Neuronal stem cell (in vitro differentiated cells): ENCODE measurements around the gene PCBD2.
"Not testable (repeated sequence)": the region's sequence is repeated elsewhere in the genome, so short reads cannot be mapped to it uniquely, and the experiment has no call there.

Experiments used
- DNase-seq: peaks from one replicate; pipeline ENCODE4 v3.0.0-alpha.2; 2013; ENCODE audit warnings: low spot score
- H2AFZ ChIP-seq: one replicate; pipeline ENCODE4 v1.6.1; 2013; ENCODE audit warnings: mild to moderate bottlenecking, low read length, inconsistent platforms
- H2AK5ac ChIP-seq: 2 replicates; pipeline ENCODE4 v1.6.1; 2013; ENCODE audit warnings: low read depth, mild to moderate bottlenecking, inconsistent platforms, low read length, moderate library complexity, mixed read lengths
- H2BK120ac ChIP-seq: 2 replicates; pipeline ENCODE4 v1.6.1; 2013; ENCODE audit warnings: low read depth, mild to moderate bottlenecking, inconsistent platforms, low read length, moderate library complexity, mixed read lengths
- H2BK12ac ChIP-seq: one replicate; pipeline ENCODE4 v1.6.1; 2013; ENCODE audit warnings: low read length, inconsistent platforms
- H2BK15ac ChIP-seq: 2 replicates; pipeline ENCODE4 v1.6.1; 2013; ENCODE audit warnings: mild to moderate bottlenecking, low read length, inconsistent platforms, mixed read lengths
- H2BK5ac ChIP-seq: one replicate; pipeline ENCODE4 v1.6.1; 2013; ENCODE audit warnings: inconsistent platforms, mild to moderate bottlenecking, low read length, moderate library complexity
- H3K14ac ChIP-seq: one replicate; pipeline ENCODE4 v1.6.1; 2013; ENCODE audit warnings: low read length, inconsistent platforms
- H3K18ac ChIP-seq: 2 replicates; pipeline ENCODE4 v1.6.1; 2013; ENCODE audit warnings: low read length, inconsistent platforms
- H3K23ac ChIP-seq: 2 replicates; pipeline ENCODE4 v1.6.1; 2013; ENCODE audit warnings: low read depth, mild to moderate bottlenecking, mixed read lengths, low read length, inconsistent platforms; ENCODE audit not compliant: poor library complexity
- H3K27ac ChIP-seq: replicated peaks from 3 replicates; pipeline ENCODE4 v1.5.1; 2013; ENCODE audit warnings: low read length, inconsistent platforms
- H3K27me3 ChIP-seq, 3 experiments: 2 replicates each; pipeline ENCODE4 v1.6.1; 2013; ENCODE audit warnings: low read length in 3 of 3, mild to moderate bottlenecking in 2 of 3, inconsistent platforms in 1 of 3, low read depth in 1 of 3, mixed read lengths in 1 of 3, moderate library complexity in 1 of 3; ENCODE audit not compliant: control insufficient read depth in 3 of 3, insufficient read depth in 3 of 3
- H3K36me3 ChIP-seq, 2 donors: replicated peaks in 1 of 2; 2 replicates each; pipeline ENCODE4 v1.6.1; 2013; ENCODE audit warnings: low read length in 2 of 2; ENCODE audit not compliant: control insufficient read depth in 2 of 2, insufficient read depth in 2 of 2
- H3K4ac ChIP-seq: 2 replicates; pipeline ENCODE4 v1.6.1; 2013; ENCODE audit warnings: inconsistent platforms, mild to moderate bottlenecking, low read length, moderate library complexity
- H3K4me1 ChIP-seq, 2 donors: 1 replicate in 1 of 2; 2 replicates in 1 of 2; pipeline ENCODE4 v1.6.1; 2013; ENCODE audit warnings: low read length in 2 of 2, low read depth in 1 of 2; ENCODE audit not compliant: control insufficient read depth in 2 of 2, insufficient read depth in 1 of 2
- H3K4me2 ChIP-seq: one replicate; pipeline ENCODE4 v1.6.1; 2013; ENCODE audit warnings: mild to moderate bottlenecking, low read length, inconsistent platforms; ENCODE audit not compliant: insufficient read depth, poor library complexity, severe bottlenecking
- H3K4me3 ChIP-seq, 2 donors: 2 replicates each; pipeline ENCODE4 v1.5.1; 2013; ENCODE audit warnings: low read length in 2 of 2, mild to moderate bottlenecking in 2 of 2, inconsistent platforms in 1 of 2, moderate library complexity in 1 of 2
- H3K79me1 ChIP-seq: one replicate; pipeline ENCODE4 v1.6.1; 2013; ENCODE audit warnings: low read depth, mild to moderate bottlenecking, inconsistent platforms, low read length, moderate library complexity
- H3K9ac ChIP-seq: one replicate; pipeline ENCODE4 v1.6.1; 2013; ENCODE audit warnings: mild to moderate bottlenecking, low read depth, low read length, inconsistent platforms; ENCODE audit not compliant: poor library complexity
- H3K9me3 ChIP-seq, 2 donors: replicated peaks in 1 of 2; 2 replicates each; pipeline versions ENCODE3 to v1.6.1; 2013; ENCODE audit warnings: low read length in 2 of 2, mild to moderate bottlenecking in 2 of 2, inconsistent platforms in 1 of 2, low read depth in 1 of 2, mixed read lengths in 1 of 2, moderate library complexity in 1 of 2; ENCODE audit not compliant: control insufficient read depth in 2 of 2, insufficient read depth in 1 of 2
- H4K8ac ChIP-seq: one replicate; pipeline ENCODE4 v1.6.1; 2013; ENCODE audit warnings: low read depth, mild to moderate bottlenecking, inconsistent platforms, low read length, moderate library complexity
- H4K91ac ChIP-seq: one replicate; pipeline ENCODE4 v1.6.1; 2013; ENCODE audit warnings: low read length, low read depth, mild to moderate bottlenecking, inconsistent platforms; ENCODE audit not compliant: poor library complexity
- WGBS, 2 donors: extraction: QIAGEN DNeasy Blood & Tissue Kit; methylation state at CpG; one replicate each; pipeline ENCODE4 v1.1.7; 2013; ENCODE audit warnings: missing lambda C conversion rate in 2 of 2, mixed read lengths in 1 of 2; ENCODE audit not compliant: insufficient read length in 2 of 2, insufficient replicate concordance in 1 of 2; ENCODE audit errors: extremely low coverage in 2 of 2; 5-methylcytosine and 5-hydroxymethylcytosine counted together

Gene PCBD2

DNA sequence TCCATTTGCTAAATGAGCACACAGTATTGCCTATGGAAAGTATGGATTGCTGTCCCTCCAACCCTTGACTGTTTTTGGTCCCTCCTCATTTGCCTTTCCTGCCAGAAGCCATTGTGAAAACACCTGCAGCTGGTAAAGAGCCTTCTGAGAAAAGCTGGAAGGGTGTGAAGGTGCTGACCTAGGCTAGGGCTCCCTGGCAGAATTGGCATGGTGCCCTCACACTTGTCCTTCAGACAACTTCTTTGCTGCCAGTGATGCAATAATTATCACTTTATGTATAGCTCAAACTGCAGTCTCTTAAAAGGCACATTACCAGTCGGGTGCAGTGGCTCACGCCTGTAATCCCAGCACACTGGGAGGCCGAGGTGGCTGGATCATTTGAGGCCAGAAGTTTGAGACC lies 26.5 kb upstream of the PCBD2 start:
- Histone ChIP-seq H2BK5ac (no peak overlapping the region), H3K9ac (no peak overlapping the region), H3K18ac (no peak overlapping the region), H2BK15ac (no peak overlapping the region), H3K14ac (no peak overlapping the region), H3K9me3 (no peaks in the 10 kb centered on the region), H3K4me3 (no peak overlapping the region), H3K4ac (no peak overlapping the region), H3K27ac (no peak overlapping the region), H2AK5ac (no peak overlapping the region), H2AFZ (no peak overlapping the region), H3K4me1 (peaks cover 0 to 4% of the 10 kb centered on the region in 2 donors), H3K79me1 (no peaks in the 10 kb centered on the region), H3K4me2 (no peak overlapping the region), H3K36me3 (peaks cover 0 to 4% of the 10 kb centered on the region in 2 donors), H4K91ac (no peak overlapping the region), H3K27me3 (no peaks in the 10 kb centered on the region), H3K23ac (no peak overlapping the region), H2BK12ac (no peak overlapping the region), H4K8ac (no peak overlapping the region), H2BK120ac (no peak overlapping the region)
- no CpG with 5 or more reads among the region's 3 CpGs for WGBS, 2 donors
- DNase-seq, result no peak

GRCh38 chr5:134879456-134879855 lies 25.5 kb upstream of the PCBD2 start:
- Histone ChIP-seq H2AK5ac (no peak overlapping the region), H3K4me2 (no peak overlapping the region), H2BK120ac (no peak overlapping the region), H2AFZ (no peak overlapping the region), H3K36me3 (peaks cover 0 to 4% of the 10 kb centered on the region in 2 donors), H3K4ac (no peak overlapping the region), H2BK5ac (no peak overlapping the region), H3K9ac (no peak overlapping the region), H2BK12ac (no peak overlapping the region), H3K27ac (no peak overlapping the region), H3K4me3 (no peak overlapping the region), H3K18ac (no peak overlapping the region), H2BK15ac (no peak overlapping the region), H3K23ac (no peak overlapping the region), H3K4me1 (peaks cover 0 to 2% of the 10 kb centered on the region in 2 donors), H3K79me1 (no peaks in the 10 kb centered on the region), H3K14ac (no peak overlapping the region), H3K27me3 (no peaks in the 10 kb centered on the region), H4K8ac (no peak overlapping the region), H3K9me3 (no peaks in the 10 kb centered on the region), H4K91ac (no peak overlapping the region)
- DNase-seq, result no peak
- no CpG with 5 or more reads among the region's 3 CpGs for WGBS, 2 donors

GRCh38 chr5:134880937-134881336 lies 24.0 kb upstream of the PCBD2 start:
- H3K4ac ChIP-seq, H3K4me2 ChIP-seq, H2BK12ac ChIP-seq, H2BK120ac ChIP-seq, H4K91ac ChIP-seq, H2BK5ac ChIP-seq, DNase-seq, H3K79me1 ChIP-seq, H2AFZ ChIP-seq, H3K18ac ChIP-seq, H3K36me3 ChIP-seq, H2AK5ac ChIP-seq, H3K14ac ChIP-seq, H3K23ac ChIP-seq, H3K4me3 ChIP-seq, H3K27ac ChIP-seq, H3K9me3 ChIP-seq, H3K9ac ChIP-seq, H2BK15ac ChIP-seq, H3K27me3 ChIP-seq, H3K4me1 ChIP-seq, H4K8ac ChIP-seq: not testable (repeated sequence)
- no CpG with 5 or more reads among the region's 3 CpGs for WGBS, 2 donors

DNA sequence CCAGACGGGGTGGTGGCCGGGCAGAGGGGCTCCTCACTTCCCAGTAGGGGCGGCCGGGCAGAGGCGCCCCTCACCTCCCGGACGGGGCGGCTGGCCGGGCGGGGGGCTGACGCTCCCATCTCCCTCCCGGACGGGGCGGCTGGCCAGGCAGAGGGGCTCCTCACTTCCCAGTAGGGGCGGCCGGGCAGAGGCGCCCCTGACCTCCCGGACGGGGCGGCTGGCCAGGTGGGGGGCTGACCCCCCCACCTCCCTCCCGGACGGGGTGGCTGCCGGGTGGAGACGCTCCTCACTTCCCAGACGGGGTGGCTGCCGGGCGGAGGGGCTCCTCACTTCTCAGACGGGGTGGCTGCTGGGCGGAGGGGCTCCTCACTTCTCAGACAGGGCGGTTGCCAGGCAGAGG lies 23.2 kb upstream of the PCBD2 start:
- H3K14ac ChIP-seq, H3K27ac ChIP-seq, H3K36me3 ChIP-seq, H3K4me1 ChIP-seq, H3K4me2 ChIP-seq, DNase-seq, H3K9me3 ChIP-seq, H3K23ac ChIP-seq, H2AK5ac ChIP-seq, H3K4me3 ChIP-seq, H2BK15ac ChIP-seq, H3K79me1 ChIP-seq, H3K18ac ChIP-seq, H4K8ac ChIP-seq, H2BK5ac ChIP-seq, H4K91ac ChIP-seq, H3K27me3 ChIP-seq, H3K9ac ChIP-seq, H2BK12ac ChIP-seq, H2AFZ ChIP-seq, H3K4ac ChIP-seq, H2BK120ac ChIP-seq: not testable (repeated sequence)
- no CpG with 5 or more reads among the region's 30 CpGs for WGBS, 2 donors
